DOHH2 (cell line): ENCODE results near the gene TSNAXIP1.

ENCODE experiments used
- H3F3A ChIP-seq: fragments of 200-600 bp; sonication (generic), shearing (Covaris generic); 2 replicates; pipeline ENCODE4 v1.6.0; 2016; ENCODE audit warnings: antibody characterized with exemption, mild to moderate bottlenecking; ENCODE audit not compliant: control insufficient read depth, insufficient read depth
- H3K27ac ChIP-seq: fragments of 200-600 bp; sonication (generic); 2 replicates; pipeline ENCODE4 v1.5.1; 2014; ENCODE audit warnings: low read depth, mild to moderate bottlenecking, low read length, moderate library complexity
- H3K27me3 ChIP-seq: fragments of 200-600 bp; sonication (generic); 2 replicates; pipeline ENCODE4 v1.6.1; 2014; ENCODE audit warnings: mild to moderate bottlenecking, low read length, mixed read lengths; ENCODE audit not compliant: control insufficient read depth
- H3K36me3 ChIP-seq: fragments of 200-600 bp; sonication (generic); 2 replicates; pipeline ENCODE4 v1.6.1; 2014; ENCODE audit warnings: mild to moderate bottlenecking, low read length, moderate library complexity, mixed read lengths; ENCODE audit not compliant: control insufficient read depth
- H3K4me1 ChIP-seq: fragments of 200-600 bp; sonication (generic); 2 replicates; pipeline ENCODE4 v1.6.1; 2014; ENCODE audit warnings: mild to moderate bottlenecking, low read length, mixed read lengths; ENCODE audit not compliant: control insufficient read depth
- H3K4me2 ChIP-seq: fragments of 200-600 bp; sonication (generic); 2 replicates; pipeline ENCODE4 v1.6.0; 2014; ENCODE audit warnings: mild to moderate bottlenecking, low read length, moderate library complexity
- H3K4me3 ChIP-seq: fragments of 200-600 bp; sonication (generic); 2 replicates; pipeline ENCODE4 v1.5.1; 2014; ENCODE audit warnings: mild to moderate bottlenecking, low read length, mixed read lengths
- H3K79me2 ChIP-seq: fragments of 200-600 bp; sonication (generic); 2 replicates; pipeline ENCODE4 v1.6.1; 2014; ENCODE audit warnings: mild to moderate bottlenecking, low read length, mixed read lengths; ENCODE audit not compliant: control insufficient read depth
- H3K9me2 ChIP-seq: fragments of 200-600 bp; sonication (generic); replicated peaks from 2 replicates; pipeline ENCODE4 v1.6.1; 2014; ENCODE audit warnings: mild to moderate bottlenecking, low read length, mixed read lengths; ENCODE audit not compliant: control insufficient read depth
- H3K9me3 ChIP-seq: fragments of 200-600 bp; sonication (generic); 2 replicates; pipeline ENCODE4 v1.6.1; 2014; ENCODE audit warnings: antibody characterized with exemption, low read length, mixed read lengths; ENCODE audit not compliant: control insufficient read depth, insufficient read depth
- H4K20me1 ChIP-seq: fragments of 200-600 bp; sonication (generic); 2 replicates; pipeline ENCODE4 v1.6.0; 2014; ENCODE audit warnings: low read depth, mild to moderate bottlenecking, antibody characterized with exemption, low read length, moderate library complexity; ENCODE audit not compliant: control insufficient read depth, insufficient read depth
- EZH2phosphoT487 ChIP-seq: fragments of 200-600 bp; sonication (generic); IDR thresholded peaks from 2 replicates; pipeline ENCODE4 v1.6.1; 2017; ENCODE audit warnings: borderline replicate concordance, mild to moderate bottlenecking, antibody characterized with exemption, low read length, moderate library complexity, mixed read lengths
- TF ChIP-seq, protein P1 (sequence below): fragments of 200-600 bp; sonication (generic); IDR thresholded peaks from one replicate; pipeline ENCODE4 v1.5.1; 2014; ENCODE audit warnings: antibody characterized with exemption, mild to moderate bottlenecking, low read depth, low read length; ENCODE audit not compliant: poor library complexity, severe bottlenecking

Gene TSNAXIP1

DNA sequence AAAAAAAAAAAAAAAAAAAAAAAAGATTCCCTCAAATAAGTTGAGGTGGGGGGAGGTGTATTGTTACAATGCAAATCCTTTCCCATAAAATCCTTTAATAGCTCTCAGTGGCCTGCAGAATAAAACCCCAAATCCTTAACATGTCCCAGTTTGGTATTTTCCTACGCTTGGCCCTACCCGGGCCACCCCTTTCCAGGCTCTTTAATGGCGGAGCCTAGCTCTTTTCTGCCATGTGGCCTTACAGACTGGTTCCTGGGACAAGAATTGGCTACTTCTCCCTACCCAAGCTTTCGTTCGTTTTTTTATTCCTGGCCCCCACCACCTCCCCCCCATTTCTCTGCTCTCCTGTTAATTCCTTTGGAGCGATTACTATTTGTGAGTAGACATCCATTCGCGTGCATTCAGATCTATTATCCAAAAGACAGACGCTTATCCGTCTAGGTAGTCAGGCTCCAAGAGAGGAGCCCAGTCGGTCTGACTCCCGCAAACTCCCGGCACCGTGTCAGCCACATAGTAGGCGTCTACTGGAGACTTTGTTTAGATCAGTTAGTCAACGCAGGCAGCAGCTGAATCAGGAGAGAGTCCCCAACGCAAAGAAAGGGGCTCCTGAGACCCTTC is 34.6 kb downstream of the TSNAXIP1 start:
- H3K4me2 ChIP-seq = peak overlapping the region; percentile 78
- H3K36me3 ChIP-seq = peaks cover 13% of the 10 kb centered on the region
- H3K4me1 ChIP-seq = peaks cover 37% of the 10 kb centered on the region
- peaks cover 38% of the 10 kb centered on the region for H3K79me2 ChIP-seq
- H4K20me1 ChIP-seq = peaks cover 7% of the 10 kb centered on the region; the same call in 1 of the 2 replicates
- peaks cover 7% of the 10 kb centered on the region; the same call in 1 of the 2 replicates for H3F3A ChIP-seq
- TF ChIP-seq, protein P1, sequence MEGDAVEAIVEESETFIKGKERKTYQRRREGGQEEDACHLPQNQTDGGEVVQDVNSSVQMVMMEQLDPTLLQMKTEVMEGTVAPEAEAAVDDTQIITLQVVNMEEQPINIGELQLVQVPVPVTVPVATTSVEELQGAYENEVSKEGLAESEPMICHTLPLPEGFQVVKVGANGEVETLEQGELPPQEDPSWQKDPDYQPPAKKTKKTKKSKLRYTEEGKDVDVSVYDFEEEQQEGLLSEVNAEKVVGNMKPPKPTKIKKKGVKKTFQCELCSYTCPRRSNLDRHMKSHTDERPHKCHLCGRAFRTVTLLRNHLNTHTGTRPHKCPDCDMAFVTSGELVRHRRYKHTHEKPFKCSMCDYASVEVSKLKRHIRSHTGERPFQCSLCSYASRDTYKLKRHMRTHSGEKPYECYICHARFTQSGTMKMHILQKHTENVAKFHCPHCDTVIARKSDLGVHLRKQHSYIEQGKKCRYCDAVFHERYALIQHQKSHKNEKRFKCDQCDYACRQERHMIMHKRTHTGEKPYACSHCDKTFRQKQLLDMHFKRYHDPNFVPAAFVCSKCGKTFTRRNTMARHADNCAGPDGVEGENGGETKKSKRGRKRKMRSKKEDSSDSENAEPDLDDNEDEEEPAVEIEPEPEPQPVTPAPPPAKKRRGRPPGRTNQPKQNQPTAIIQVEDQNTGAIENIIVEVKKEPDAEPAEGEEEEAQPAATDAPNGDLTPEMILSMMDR = no peak
- TF ChIP-seq EZH2phosphoT487 = no peak
- H3K9me2 ChIP-seq = no peaks in the 10 kb centered on the region
- no peaks in the 10 kb centered on the region for H3K27me3 ChIP-seq
- peak overlapping the region; percentile 95 for H3K4me3 ChIP-seq
- no peak overlapping the region for H3K27ac ChIP-seq
- no peaks in the 10 kb centered on the region for H3K9me3 ChIP-seq

DNA sequence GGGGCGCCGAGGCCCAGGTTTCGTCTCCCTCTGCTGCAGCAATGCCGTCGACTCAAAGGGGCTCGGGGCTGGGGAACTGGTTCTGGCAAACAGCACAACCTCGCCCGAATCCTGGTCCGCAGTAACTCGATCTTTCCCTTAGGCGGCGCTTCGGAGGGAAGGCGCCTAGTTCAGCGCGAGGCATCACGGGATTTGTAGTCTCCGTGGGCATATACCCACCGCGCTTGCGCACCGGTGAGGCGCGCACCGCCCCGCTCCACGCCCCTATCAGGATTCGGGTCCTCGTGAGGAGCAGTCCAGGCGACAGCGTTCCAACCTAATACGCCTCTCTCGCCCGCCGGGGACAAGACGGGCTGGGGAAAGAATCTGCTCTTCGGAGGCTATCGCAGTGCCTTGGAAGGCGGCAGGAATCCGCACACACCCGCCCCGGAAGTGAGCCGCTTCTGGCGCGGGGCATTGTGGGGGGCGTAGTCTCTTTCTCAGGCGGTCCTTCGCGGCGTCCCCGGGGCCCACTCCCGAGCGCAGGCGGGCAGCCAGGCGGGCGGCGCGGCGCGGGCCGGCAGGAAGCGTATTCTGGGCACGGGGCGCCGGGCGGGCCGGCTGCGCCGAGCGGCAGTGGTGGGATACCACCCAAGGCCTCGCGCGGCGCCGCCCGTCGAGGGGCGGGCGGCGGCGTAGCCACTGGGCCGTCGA is 35.3 kb downstream of the TSNAXIP1 start, which contains the start of gene THAP11:
THAP11 (plus strand) TSS at position 505 of the 693 bp plus-strand sequence. CDS start 235 bp downstream, outside the sequence.
- no peaks in the 10 kb centered on the region for H3K9me3 ChIP-seq
- H3K27me3 ChIP-seq = no peaks in the 10 kb centered on the region
- peaks cover 7% of the 10 kb centered on the region; the same call in 1 of the 2 replicates for H3F3A ChIP-seq
- H4K20me1 ChIP-seq = peaks cover 7% of the 10 kb centered on the region; the same call in 1 of the 2 replicates
- peaks cover 13% of the 10 kb centered on the region for H3K36me3 ChIP-seq
- peak within 1 kb of the TSS; percentile 95 for H3K4me3 ChIP-seq
- no peaks in the 10 kb centered on the region for H3K9me2 ChIP-seq
- H3K4me2 ChIP-seq = peak within 1 kb of the TSS; percentile 78
- H3K27ac ChIP-seq = peak within 1 kb of the TSS; percentile 81
- TF ChIP-seq, protein P1 = peak; percentile 69
- TF ChIP-seq EZH2phosphoT487 = no peak
- peaks cover 37% of the 10 kb centered on the region for H3K4me1 ChIP-seq
- H3K79me2 ChIP-seq = peaks cover 40% of the 10 kb centered on the region

GRCh38 chr16:67842509-67843342 is 36.0 kb downstream of the TSNAXIP1 start:
- peak overlapping the region; percentile 81 for H3K27ac ChIP-seq
- peaks cover 37% of the 10 kb centered on the region for H3K4me1 ChIP-seq
- H3K4me2 ChIP-seq = peak overlapping the region; percentile 78
- TF ChIP-seq, protein P1 = peak; percentile 54
- no peak for TF ChIP-seq EZH2phosphoT487
- peak overlapping the region; percentile 95 for H3K4me3 ChIP-seq
- H3K9me3 ChIP-seq = no peaks in the 10 kb centered on the region
- H3K79me2 ChIP-seq = peaks cover 48% of the 10 kb centered on the region
- peaks cover 7% of the 10 kb centered on the region; the same call in 1 of the 2 replicates for H3F3A ChIP-seq
- H3K27me3 ChIP-seq = no peaks in the 10 kb centered on the region
- H3K36me3 ChIP-seq = peaks cover 15% of the 10 kb centered on the region
- H4K20me1 ChIP-seq = peaks cover 7% of the 10 kb centered on the region
- no peaks in the 10 kb centered on the region for H3K9me2 ChIP-seq
